SK-N-SH (cell line): ENCODE data around the gene TBCD.

Source experiments
- CTCF ChIP-seq: fragments of 200-600 bp; sonication (generic); IDR thresholded peaks from 2 replicates; pipeline ENCODE4 v1.6.1; 2017; ENCODE audit warnings: antibody characterized with exemption, mild to moderate bottlenecking, moderate library complexity
- EZH2phosphoT487 ChIP-seq: fragments of 200-600 bp; sonication (generic); IDR thresholded peaks from 2 replicates; pipeline ENCODE4 v1.6.1; 2017; ENCODE audit warnings: low read depth, mixed run types, mild to moderate bottlenecking, antibody characterized with exemption, moderate library complexity, borderline replicate concordance
- JUND ChIP-seq: IDR thresholded peaks from 2 replicates; pipeline ENCODE4 v1.4.0; 2012
- MAX ChIP-seq: IDR thresholded peaks from 2 replicates; pipeline ENCODE4 v1.4.0; 2012; ENCODE audit warnings: low read depth
- RAD21 ChIP-seq: IDR thresholded peaks from 2 replicates; pipeline ENCODE4 v1.6.1; 2012; ENCODE audit warnings: mild to moderate bottlenecking, low read length
- TAF1 ChIP-seq: IDR thresholded peaks from 2 replicates; pipeline ENCODE4 v1.6.1; 2012; ENCODE audit warnings: low read depth, mild to moderate bottlenecking, low read length, moderate library complexity, borderline replicate concordance

- TF ChIP-seq CTCF (no peak), RAD21 (no peak), JUND (no peak), MAX (no peak), EZH2phosphoT487 (no peak), TAF1 (no peak)
These were observed 51.7 kb downstream of the TBCD start for GRCh38 chr17:82803606-82804005.
